H1 (cell line): ENCODE data around the gene ABHD6. TPM values are rescaled to one million over a fixed set of nuclear protein-coding genes. Genes with fewer than 3 reads are reported as not detected.

ENCODE experiments used
- ATF3 ChIP-seq: IDR thresholded peaks from 2 replicates; pipeline ENCODE4 v1.6.1; 2011; ENCODE audit warnings: low read depth, mild to moderate bottlenecking, low read length; ENCODE audit not compliant: insufficient read depth
- BACH1 ChIP-seq: IDR thresholded peaks from 2 replicates; pipeline ENCODE4 v1.6.1; 2012; ENCODE audit warnings: low read length, improper control_type of control experiment
- BRCA1 ChIP-seq: IDR thresholded peaks from 2 replicates; pipeline ENCODE4 v1.6.1; 2012; ENCODE audit warnings: low read depth, low read length, improper control_type of control experiment
- CTBP2 ChIP-seq: IDR thresholded peaks from 2 replicates; pipeline ENCODE4 v1.7.0; 2011; ENCODE audit warnings: borderline replicate concordance, mild to moderate bottlenecking, moderate library complexity, mixed read lengths, low read length; ENCODE audit not compliant: insufficient read depth, insufficient read length
- CTCF ChIP-seq, 3 experiments: IDR thresholded peaks; 1 replicate in 2 of 3; 2 replicates in 1 of 3; pipeline versions ENCODE4 v1.5.1 to v1.6.1; 2011; ENCODE audit warnings: low read length in 3 of 3, mild to moderate bottlenecking in 3 of 3, inconsistent platforms in 2 of 3, low read depth in 1 of 3, moderate library complexity in 1 of 3; ENCODE audit not compliant: insufficient read depth in 1 of 3; ENCODE audit errors: control extremely low read depth in 1 of 3
- EP300 ChIP-seq, 2 experiments: IDR thresholded peaks; 1 replicate in 1 of 2; 2 replicates in 1 of 2; pipeline ENCODE4 v1.6.1; 2011 to 2012; ENCODE audit warnings: low read depth in 2 of 2, low read length in 2 of 2, mild to moderate bottlenecking in 2 of 2, borderline replicate concordance in 1 of 2, inconsistent platforms in 1 of 2, moderate library complexity in 1 of 2
- FOSL1 ChIP-seq: IDR thresholded peaks from 2 replicates; pipeline ENCODE4 v1.6.1; 2011; ENCODE audit warnings: mild to moderate bottlenecking, low read depth, low read length, moderate library complexity; ENCODE audit not compliant: insufficient read depth
- GABPA ChIP-seq: IDR thresholded peaks from 2 replicates; pipeline ENCODE4 v1.6.1; 2011; ENCODE audit warnings: mild to moderate bottlenecking, low read length, moderate library complexity, borderline replicate concordance; ENCODE audit not compliant: insufficient read depth
- KDM1A ChIP-seq: fragments of 200-600, 300-600 bp; sonication (generic); IDR thresholded peaks from 2 replicates; pipeline ENCODE4 v1.7.1; 2016; ENCODE audit warnings: mild to moderate bottlenecking, low read length, borderline replicate concordance
- RAD21 ChIP-seq, 2 experiments: IDR thresholded peaks in 1 of 2; conservative IDR thresholded peaks in 1 of 2; 2 replicates each; pipeline ENCODE4 v1.6.1; 2011; ENCODE audit warnings: low read depth in 2 of 2, low read length in 2 of 2, improper control_type of control experiment in 1 of 2, inconsistent platforms in 1 of 2, mild to moderate bottlenecking in 1 of 2, moderate library complexity in 1 of 2
- RBBP5 ChIP-seq: IDR thresholded peaks from 2 replicates; pipeline ENCODE4 v1.7.1; 2012; ENCODE audit warnings: low read depth, mild to moderate bottlenecking, inconsistent platforms, low read length, moderate library complexity, borderline replicate concordance
- RXRA ChIP-seq: IDR thresholded peaks from 2 replicates; pipeline ENCODE4 v1.6.1; 2011; ENCODE audit warnings: low read depth, mild to moderate bottlenecking, low read length, moderate library complexity; ENCODE audit not compliant: insufficient read depth
- SIX5 ChIP-seq: IDR thresholded peaks from 2 replicates; pipeline ENCODE4 v1.6.1; 2011; ENCODE audit warnings: mild to moderate bottlenecking, low read depth, low read length
- SP4 ChIP-seq: IDR thresholded peaks from 2 replicates; pipeline ENCODE4 v1.6.1; 2012; ENCODE audit warnings: low read length, inconsistent platforms
- SUZ12 ChIP-seq: fragments of 200-600 bp; sonication (generic); IDR thresholded peaks from 2 replicates; pipeline ENCODE4 v1.6.1; 2012; ENCODE audit warnings: mild to moderate bottlenecking, inconsistent platforms, low read length, moderate library complexity, mixed read lengths
- TAF7 ChIP-seq: optimal IDR thresholded peaks from 2 replicates; pipeline ENCODE3; 2011; ENCODE audit warnings: low read depth, mild to moderate bottlenecking, inconsistent platforms, low read length, moderate library complexity, borderline replicate concordance
- USF2 ChIP-seq: IDR thresholded peaks from 2 replicates; pipeline ENCODE4 v1.6.1; 2011; ENCODE audit warnings: low read length, improper control_type of control experiment
- ZNF274 ChIP-seq: IDR thresholded peaks from 2 replicates; pipeline ENCODE4 v1.7.0; 2012; ENCODE audit warnings: low read length, borderline replicate concordance; ENCODE audit errors: extremely low read depth
- polyA plus RNA-seq, 7 experiments: library from polyadenylated mRNA; depleted of rRNA in 3 of 7; stranded (reverse) in 5 of 7; unstranded in 2 of 7; fragments of >200 nt in 5 of 7; fragments of 200-250 nt in 2 of 7; gene quantifications; 1 replicate in 5 of 7; 2 replicates in 1 of 7; 4 replicates in 1 of 7; pipeline versions ENCODE4 v1.2.1 to v1.2.3, GENCODE V29; 2011 to 2013; ENCODE audit warnings: missing spikeins in 2 of 7, mixed read lengths in 2 of 7
- total RNA-seq: library from RNA; stranded (reverse); fragmentation: NEBNext Ultra II Directional; extraction: Animal tissue kit (Norgen Biotek cat#: 25700); gene quantifications from 2 replicates; pipeline ENCODE4 v1.2.1, GENCODE V29; 2021

ABHD6 gene
- total and polyA plus RNA-seq, 2 of the 8 experiments (the other 6 are each of a cell fraction or from before 2014, with no cell fraction given): 5.9 to 6.6 TPM

GRCh38 chr3:58332575-58333188 is 95.1 kb downstream of the ABHD6 start, which contains the start of gene PXK (continued):
- TF ChIP-seq RXRA (no peak), SIX5 (no peak), ZNF274 (no peak), KDM1A (0 out of 2 replicates have a peak, but pooled peaks have one; percentile 20), BACH1 (peak; percentile 92), EP300 (IDR thresholded peaks at IDR 0.05; ENCODE audit: borderline replicate concordance in 1 of 2, low read depth in 2 of 2, low read length in 2 of 2) (peak in 1 of 2 experiments; percentile 57; a peak in 1 of 3 replicates), GABPA (0 out of 2 replicates have a peak, but pooled peaks have one; percentile 61), USF2 (peak; percentile 19; the same call in 1 of the 2 replicates), CTBP2 (peak; percentile 75), TAF7 (no peak), SUZ12 (peak; percentile 36; the same call in 1 of the 2 replicates), ATF3 (no peak), RAD21 (IDR thresholded peaks at IDR 0.05 in 1 of 2, conservative IDR thresholded peaks at IDR 0.05 in 1 of 2; ENCODE audit: low read depth in 2 of 2, low read length in 2 of 2) (peak in 1 of 2 experiments; percentile 42; a peak in 2 of 4 replicates), FOSL1 (peak; percentile 100), BRCA1 (no peak), RBBP5 (peak; percentile 42; the same call in 1 of the 2 replicates), CTCF (IDR thresholded peaks at IDR 0.05; ENCODE audit: control extremely low read depth in 1 of 3, insufficient read depth in 1 of 3, low read depth in 1 of 3, low read length in 3 of 3) (peak in 1 of 3 experiments; percentile 29; a peak in 2 of 4 replicates), SP4 (no peak)
